Transverse colon (tissue), 3 donors: Measurements from ENCODE around the gene CNDP2.

Experiments used
- CTCF ChIP-seq, 5 experiments: fragments of 200-600 bp in 3 of 5; fragments of 450-650 bp in 2 of 5; sonication (generic) in 3 of 5; IDR thresholded peaks; 1 replicate in 2 of 5; 2 replicates in 3 of 5; pipeline ENCODE4 v1.5.1; 2016 to 2017; ENCODE audit warnings: antibody characterized with exemption in 5 of 5, inconsistent platforms in 3 of 5, mild to moderate bottlenecking in 2 of 5, moderate library complexity in 1 of 5
- POLR2A ChIP-seq: fragments of 450-650 bp; IDR thresholded peaks from one replicate; pipeline ENCODE4 v1.6.1; 2016; ENCODE audit warnings: antibody characterized with exemption, mild to moderate bottlenecking, moderate library complexity

- TF ChIP-seq POLR2A = no peak
- no peak for TF ChIP-seq CTCF (IDR thresholded peaks at IDR 0.05)
These were observed 14.6 kb downstream of the CNDP2 start for GRCh38 chr18:74510770-74511095.
